CD4-positive, alpha-beta T cell treated with Interleukin-10 for 1 hour (primary cell): ENCODE results near the gene UQCC2.

Experiments used
- DNase-seq: peaks from one replicate; pipeline ENCODE4 v3.0.0-alpha.2; 2020

Gene UQCC2

GRCh38 chr6:33742837-33743236 lies 31.3 kb upstream of the UQCC2 start:
- DNase-seq = no peak

GRCh38 chr6:33742092-33742491 lies 30.6 kb upstream of the UQCC2 start:
- DNase-seq = no peak

- no peak for DNase-seq
These were observed 29.3 kb upstream of the UQCC2 start for GRCh38 chr6:33740794-33741193.

GRCh38 chr6:33740204-33740608 lies 28.7 kb upstream of the UQCC2 start:
- no peak for DNase-seq

- no peak for DNase-seq
These were observed 28.1 kb upstream of the UQCC2 start for GRCh38 chr6:33739571-33739970.

GRCh38 chr6:33738879-33739278 lies 27.4 kb upstream of the UQCC2 start:
- no peak for DNase-seq

GRCh38 chr6:33738153-33738552 lies 26.7 kb upstream of the UQCC2 start:
- no peak for DNase-seq

- DNase-seq = no peak
These were observed 25.9 kb upstream of the UQCC2 start for GRCh38 chr6:33737267-33738026.

- no peak for DNase-seq
These were observed 23.7 kb upstream of the UQCC2 start for GRCh38 chr6:33735216-33735615.

- DNase-seq = no peak
These were observed 22.2 kb upstream of the UQCC2 start for GRCh38 chr6:33733709-33734007.

GRCh38 chr6:33732817-33733708 lies 21.6 kb upstream of the UQCC2 start:
- DNase-seq = no peak

GRCh38 chr6:33732385-33732784 lies 20.9 kb upstream of the UQCC2 start:
- DNase-seq = no peak

- no peak for DNase-seq
These were observed 20.3 kb upstream of the UQCC2 start for GRCh38 chr6:33731751-33732282.

GRCh38 chr6:33731035-33731434 lies 19.5 kb upstream of the UQCC2 start:
- no peak for DNase-seq

- DNase-seq = no peak
These were observed 19.1 kb upstream of the UQCC2 start for GRCh38 chr6:33730611-33731010.

GRCh38 chr6:33729059-33729458 lies 17.6 kb upstream of the UQCC2 start:
- no peak for DNase-seq

- DNase-seq = no peak
These were observed 16.9 kb upstream of the UQCC2 start for GRCh38 chr6:33728438-33728837.

GRCh38 chr6:33727932-33728331 lies 16.4 kb upstream of the UQCC2 start:
- no peak for DNase-seq

GRCh38 chr6:33727126-33727525 lies 15.6 kb upstream of the UQCC2 start:
- DNase-seq = no peak

- no peak for DNase-seq
These were observed 15.2 kb upstream of the UQCC2 start for GRCh38 chr6:33726696-33727095.

- DNase-seq = no peak
These were observed 14.6 kb upstream of the UQCC2 start for GRCh38 chr6:33725891-33726673.

GRCh38 chr6:33725222-33725621 lies 13.7 kb upstream of the UQCC2 start:
- DNase-seq = no peak
